ENCODE results near the gene KIF5A.

DNA sequence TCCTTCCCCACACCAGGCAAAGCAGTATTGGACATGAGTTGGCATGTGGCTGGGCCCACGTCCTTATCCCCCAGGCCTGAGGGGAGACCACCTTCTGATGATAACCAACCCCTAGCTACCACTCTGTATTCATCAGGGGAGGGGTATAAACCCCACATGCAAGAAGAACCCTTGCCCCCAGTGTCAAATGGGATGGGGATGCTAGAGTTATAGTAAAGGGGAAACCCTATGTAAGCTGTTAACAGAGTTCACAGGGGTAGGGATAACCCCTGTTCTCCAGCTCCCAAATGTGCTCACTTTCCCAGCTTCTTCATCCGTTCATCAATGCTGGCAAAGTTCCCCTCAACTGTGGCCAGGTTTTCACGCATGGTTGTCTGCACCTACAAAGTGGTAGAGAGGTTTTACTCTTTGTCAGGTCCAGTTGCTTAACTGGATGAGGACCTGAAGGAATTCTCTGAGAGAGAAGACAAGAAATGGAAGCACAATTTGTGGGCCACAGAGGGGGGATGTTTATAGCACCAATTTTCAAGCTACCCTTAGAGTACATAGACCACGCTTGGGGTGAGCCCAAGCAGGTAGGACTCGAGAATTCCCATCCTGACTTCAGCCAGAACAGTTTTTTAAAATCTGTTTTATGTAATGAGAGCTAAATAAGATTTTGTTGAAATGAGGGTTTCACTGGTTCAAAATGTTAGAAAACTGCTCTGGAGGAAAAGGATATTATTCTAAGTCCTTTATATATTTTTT, 19.3 kb upstream of the KIF5A start:
- TF ChIP-seq CTCF (IDR thresholded peaks at IDR 0.05; ENCODE audit: insufficient read depth, low read length, poor library complexity, severe bottlenecking) (no peak), EZH2phosphoT487 (conservative IDR thresholded peaks at IDR 0.05; ENCODE audit: low read length) (no peak)

Data from SU-DHL-6 (cell line).